Cerebellar nuclear complex (tissue), 1 donor: ENCODE measurements around the gene LYPLAL1.

Experiments used
- DNase-seq, 2 experiments: peaks; one replicate each; lab custom pipeline; 2025; lab: John Stamatoyannopoulos, UW

The LYPLAL1 gene

DNA sequence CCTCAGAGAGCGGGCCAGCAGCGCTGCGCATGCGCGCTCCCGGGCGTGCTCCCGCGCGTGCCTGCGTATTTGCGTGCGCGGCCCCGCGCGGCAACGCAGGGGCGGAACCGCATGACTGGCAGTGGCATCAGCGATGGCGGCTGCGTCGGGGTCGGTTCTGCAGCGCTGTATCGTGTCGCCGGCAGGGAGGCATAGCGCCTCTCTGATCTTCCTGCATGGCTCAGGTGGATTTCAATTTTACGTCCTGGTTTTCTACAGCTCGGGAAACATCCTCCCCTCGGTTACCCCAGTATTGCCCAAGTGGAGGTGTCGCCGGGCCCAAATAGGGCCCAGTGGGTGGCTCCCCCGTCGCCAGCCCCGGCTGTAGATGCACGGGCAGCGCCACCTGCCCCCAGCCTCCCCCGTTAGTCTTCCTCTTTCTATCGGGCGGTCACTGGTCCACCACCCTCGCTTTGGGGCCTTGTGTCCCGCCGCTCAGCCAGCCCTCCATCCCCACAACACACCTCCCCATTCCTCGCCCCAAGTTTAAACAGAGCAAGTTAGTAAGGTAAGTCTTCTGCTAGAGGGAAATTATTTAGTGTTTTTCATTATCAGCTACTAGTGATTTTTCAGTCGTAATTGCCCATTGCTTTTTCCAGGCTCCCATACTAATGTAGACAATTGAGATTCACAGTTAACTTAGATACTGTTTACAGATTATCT is at the start of gene LYPLAL1:
TSS of gene LYPLAL1 (plus strand) at position 121 of the 702 bp plus-strand sequence. CDS start at position 134, 13 bp downstream.
- DNase-seq, result peak in 1 of 2 experiments; percentile 48

DNA sequence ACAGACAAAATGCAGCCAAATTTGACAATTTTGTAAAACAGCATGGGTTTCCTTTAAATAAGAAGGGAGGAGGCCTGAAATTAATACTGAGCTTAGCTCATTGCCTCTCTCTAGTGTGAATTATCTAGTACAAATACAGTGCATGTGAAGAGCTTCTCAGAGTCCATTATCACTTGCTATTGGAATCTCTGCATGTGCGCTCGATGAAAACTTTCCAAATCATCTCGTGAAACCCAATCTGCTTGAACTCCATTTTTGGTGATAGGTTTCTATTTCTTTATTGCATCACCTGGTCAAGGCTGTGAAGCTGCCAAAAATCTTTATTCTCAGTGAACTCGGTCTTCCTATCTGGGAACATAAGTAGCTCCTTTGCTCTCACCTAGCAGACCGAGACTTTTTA is 49.5 kb upstream of the LYPLAL1 start:
- no peak for DNase-seq

DNA sequence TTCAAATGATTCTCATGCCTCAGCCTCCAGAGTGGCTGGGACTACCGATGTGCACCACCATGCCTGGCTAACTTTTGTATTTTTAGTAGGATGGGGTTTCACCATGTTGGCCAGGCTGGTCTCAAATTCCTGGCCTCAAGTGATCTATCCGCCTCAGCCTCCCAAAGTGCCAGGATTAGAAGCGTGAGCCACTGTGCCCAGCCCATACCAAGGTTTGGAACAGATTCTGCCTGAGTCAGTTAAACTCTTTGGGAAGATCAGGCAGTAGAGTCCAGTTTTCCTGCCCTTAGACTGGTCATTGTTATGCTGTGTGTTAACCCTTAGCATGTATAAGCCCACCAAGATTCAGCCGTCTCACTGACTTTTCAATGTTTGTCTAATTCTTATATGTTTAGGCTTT is 48.3 kb upstream of the LYPLAL1 start:
- DNase-seq, result no peak

DNA sequence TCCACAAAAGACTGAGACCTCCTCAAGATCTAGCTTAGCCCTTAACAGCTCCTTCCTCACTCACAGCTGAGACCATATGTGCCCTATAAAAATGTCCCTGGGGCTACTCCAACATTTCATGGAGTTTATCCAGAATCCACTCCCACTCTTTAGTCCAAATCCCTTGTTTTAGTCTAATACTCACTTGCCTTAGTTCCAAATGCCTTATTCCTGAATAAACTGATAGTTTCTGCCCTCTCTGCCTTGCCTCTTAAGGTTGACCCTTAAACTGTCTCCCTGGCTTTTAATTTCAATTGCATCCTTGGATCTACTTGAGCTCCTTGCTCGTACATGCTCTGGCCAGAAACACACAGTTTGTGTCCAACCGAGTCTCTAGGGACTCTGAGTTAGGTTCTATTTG is 47.3 kb upstream of the LYPLAL1 start:
- no peak for DNase-seq

DNA sequence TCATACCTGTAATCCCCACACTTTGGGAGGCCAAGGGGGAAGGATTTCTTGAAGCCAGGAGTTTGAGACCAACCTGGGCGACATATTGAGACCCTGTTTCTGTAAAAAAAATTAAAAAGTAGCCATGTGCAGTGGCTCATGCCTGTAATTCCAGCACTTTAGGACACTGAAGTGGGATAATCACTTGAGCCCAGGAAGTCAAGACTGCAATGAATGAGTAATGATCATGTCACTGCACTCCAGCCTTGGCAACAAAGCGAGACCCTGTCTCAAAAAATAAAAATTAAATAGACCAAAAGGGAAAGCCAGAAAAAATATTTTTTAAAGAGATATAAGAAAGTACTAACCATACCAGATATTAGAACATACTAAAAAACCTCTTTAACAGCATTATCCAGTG is 44.7 kb upstream of the LYPLAL1 start:
- DNase-seq, result no peak

DNA sequence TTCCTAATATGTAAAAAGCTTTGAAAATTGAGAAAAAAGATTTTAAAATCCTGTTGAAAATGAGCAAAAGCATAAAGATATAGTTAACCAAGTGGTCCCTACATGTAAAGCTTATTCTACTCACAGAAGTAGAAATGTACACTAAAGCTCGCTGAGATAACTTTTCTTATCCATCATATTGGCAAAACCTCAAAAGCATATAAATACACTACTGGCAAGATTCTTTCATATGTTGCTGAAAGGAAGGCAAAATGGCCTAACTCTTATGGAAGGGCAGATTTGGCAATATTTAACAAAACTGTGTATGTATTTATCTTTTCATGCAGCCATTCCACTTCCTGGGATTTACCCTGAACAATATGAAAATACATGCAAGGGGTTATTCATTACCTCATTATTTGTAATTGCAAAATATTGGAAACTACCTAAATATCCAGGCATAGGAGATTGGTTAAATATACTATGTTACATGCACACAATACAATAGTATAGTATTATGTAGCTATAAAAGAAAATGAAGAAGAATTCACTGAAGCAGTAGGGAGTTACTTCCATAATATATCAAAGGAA is 43.2 kb upstream of the LYPLAL1 start:
- DNase-seq, result no peak

DNA sequence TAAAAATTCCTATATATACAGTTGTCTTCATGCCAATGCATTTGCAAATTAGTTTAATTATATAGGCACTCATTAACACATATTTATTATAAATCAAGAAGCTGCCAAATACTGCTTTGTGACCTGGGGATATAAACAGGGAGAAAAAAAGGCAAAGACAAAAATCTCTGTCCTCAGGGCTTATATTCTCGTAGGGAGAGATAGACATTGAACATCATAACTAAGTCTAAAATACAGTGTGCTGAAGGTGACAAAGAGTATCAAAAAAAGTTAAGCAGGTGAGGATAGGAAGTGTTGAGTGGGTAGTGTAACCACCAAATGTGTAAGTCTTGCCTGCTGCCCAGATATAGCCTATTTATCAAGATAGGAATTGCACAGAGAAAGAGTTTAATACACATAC is 40.7 kb upstream of the LYPLAL1 start:
- DNase-seq, result no peak

DNA sequence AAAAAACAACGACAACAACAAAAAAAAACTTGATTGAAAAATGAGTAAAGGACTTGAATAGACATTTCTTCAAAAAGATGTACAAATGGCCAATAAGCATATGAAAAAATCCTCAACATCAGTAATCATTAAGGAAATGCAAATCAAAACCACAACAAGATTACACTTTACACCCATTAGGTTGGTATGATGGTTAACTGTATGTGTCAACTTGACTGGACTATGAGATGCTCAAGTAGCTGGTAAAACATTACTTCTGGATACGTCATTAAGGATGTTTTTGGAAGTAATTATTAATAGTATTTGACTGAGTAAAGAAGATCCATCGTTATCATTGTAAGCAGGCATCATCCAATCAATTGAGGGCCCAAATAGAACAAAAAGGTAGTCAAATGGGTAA is 34.9 kb upstream of the LYPLAL1 start:
- DNase-seq, result no peak

DNA sequence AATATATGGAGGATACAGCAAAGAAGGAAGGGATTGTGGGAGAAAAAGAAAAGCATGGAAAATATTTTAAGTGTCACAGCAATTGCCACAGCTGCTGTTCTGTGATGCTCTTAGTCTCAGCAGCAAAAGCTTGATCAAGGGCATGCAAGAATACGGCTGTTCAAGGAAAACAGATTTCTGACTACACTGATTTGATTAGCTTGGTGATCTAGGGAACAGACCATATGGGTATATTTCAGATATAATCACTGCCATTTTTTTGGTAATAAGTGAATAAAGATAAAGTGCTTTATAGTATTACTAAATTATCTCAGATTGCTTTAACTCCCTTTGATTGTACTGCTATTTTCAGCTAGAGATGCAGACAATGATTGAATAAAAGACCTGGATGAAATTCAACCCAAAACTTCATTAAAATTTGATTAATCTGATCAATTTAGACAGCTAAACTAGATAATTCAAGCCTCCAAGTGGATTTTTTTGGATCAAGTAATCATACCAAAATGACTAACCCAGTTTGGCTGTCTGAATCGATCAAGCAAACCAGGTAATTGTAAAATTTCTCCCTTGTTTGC is 33.3 kb upstream of the LYPLAL1 start:
- no peak for DNase-seq

DNA sequence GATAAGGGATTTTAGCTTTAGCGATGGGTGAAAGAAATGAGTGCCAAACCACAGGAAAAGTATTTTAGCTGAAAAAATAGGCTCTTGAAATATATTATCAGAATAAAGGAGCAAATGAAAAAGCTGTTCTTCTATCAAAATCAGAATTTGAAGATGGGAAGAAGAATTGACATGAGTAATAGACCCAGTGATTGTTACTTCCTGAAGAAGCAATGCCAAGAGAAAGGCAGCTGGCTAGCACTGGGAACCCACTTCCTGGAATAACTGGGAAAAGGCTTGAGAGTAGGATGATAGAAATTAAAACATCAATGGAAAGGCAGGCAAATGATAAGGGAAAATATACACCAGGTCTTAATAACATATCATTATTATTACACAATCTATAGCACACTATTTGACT is 29.9 kb upstream of the LYPLAL1 start:
- DNase-seq, result no peak

DNA sequence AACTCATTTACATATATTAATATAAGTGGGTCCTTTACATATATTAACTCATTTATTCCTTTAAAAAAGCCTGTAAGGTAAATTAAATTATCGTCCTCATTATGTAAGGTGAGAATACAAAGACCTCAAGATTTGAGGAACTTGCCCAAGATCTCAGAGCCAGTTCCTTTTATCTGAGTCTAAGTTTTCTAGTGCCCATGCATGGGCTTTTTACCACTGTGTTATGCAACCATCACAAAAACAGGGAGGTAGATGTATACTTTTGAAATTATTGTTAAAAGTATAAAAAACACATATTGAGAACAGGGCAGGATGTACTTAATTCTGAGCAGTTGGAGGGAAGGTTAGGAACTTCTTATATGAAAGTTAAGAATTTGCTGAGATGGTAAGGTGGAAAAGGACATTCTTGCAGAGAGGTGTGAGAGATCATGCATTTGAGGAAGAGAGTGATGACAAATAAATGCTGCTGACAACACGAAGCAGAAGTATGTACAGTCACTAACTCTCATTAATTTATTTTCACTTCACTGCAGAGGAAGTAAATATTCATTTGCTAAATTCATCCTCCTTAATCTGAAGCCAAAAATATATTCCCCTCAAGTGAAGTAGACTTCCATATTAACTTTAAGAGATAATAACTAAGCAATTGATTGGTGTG is 28.9 kb upstream of the LYPLAL1 start:
- no peak for DNase-seq

DNA sequence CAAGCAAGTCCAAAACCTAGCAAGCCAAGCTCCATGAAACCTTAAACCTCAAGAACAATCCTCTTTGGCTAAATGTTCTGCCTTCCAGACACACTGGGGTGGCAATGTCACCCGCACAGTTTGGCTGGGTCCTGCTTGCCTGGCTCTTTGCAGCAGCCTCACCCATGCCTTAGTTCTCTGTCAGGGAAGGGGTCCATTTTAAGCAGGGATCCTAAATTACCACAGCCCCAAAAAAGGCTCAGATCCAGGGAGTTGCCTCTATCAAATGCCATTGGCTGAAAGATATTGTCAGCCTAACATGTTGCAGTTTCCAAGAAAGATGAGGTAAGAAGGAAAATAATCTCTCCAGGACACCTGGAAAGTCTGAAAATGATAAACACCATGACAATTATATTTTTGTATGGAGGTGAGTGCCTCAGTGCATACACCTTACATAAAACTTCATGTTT is 26.1 kb upstream of the LYPLAL1 start:
- no peak for DNase-seq

DNA sequence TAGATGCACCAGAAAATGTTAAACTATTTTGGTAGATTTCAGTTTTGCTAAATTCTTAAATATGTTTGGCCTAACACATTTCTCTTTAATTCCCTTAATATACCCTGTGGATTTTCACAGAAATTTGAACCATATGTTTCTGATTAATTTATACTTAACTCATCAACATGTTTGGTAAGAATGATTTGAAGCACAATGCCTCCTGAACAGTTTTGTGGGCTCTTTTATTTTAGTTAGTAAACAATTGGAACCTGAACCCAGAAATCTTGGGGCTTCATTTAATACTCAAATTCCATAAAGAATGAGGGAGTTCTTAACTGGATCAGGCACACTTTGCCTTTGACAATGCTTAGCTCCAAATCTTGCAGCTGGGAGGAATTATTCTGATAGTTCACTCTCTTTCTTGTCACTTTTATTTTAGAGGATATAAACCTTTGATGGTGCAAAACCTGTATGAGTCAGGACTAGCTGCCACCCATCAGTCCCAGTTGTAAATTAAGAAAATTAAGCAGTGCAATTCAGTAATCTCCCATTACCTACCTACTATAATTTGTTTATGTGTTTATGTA is 24.6 kb upstream of the LYPLAL1 start:
- DNase-seq, result no peak

DNA sequence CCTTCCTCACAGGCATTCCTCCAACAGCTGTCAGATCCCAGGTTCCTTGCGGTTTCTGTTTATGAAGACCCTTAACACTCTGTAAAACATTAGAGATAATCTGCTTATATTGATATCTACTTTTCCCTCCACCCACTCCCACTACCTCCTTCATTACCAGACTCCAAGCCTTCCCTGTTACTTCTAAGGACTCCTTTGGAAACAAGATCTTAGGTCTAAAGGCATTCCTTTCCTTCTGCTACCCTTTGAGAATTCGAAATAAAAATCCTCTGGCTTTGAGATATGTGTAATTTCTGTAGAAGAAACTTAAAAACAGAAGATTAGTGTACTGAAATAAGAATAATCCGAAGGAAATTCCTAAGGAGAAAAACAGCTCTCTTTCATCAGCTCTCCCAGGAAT is 23.7 kb upstream of the LYPLAL1 start:
- no peak for DNase-seq

DNA sequence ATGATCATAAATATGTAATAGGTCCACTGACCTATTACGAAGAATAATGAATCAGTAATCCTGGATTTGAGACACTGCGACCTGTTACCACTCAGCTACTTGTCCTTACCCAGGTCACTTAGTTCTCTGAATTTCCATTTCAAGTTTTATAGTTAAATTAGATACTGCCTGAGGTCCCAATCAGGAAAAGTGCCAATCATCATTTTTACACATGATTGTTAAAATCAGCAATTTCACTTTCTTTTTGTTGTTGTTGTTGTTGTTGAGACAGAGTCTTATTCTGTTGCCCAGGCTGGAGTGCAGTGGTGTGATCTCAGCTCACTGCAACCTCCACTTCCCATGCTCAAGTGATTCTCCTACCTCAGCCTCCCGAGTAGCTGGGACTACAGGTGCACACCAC is 22.8 kb upstream of the LYPLAL1 start:
- DNase-seq, result no peak

DNA sequence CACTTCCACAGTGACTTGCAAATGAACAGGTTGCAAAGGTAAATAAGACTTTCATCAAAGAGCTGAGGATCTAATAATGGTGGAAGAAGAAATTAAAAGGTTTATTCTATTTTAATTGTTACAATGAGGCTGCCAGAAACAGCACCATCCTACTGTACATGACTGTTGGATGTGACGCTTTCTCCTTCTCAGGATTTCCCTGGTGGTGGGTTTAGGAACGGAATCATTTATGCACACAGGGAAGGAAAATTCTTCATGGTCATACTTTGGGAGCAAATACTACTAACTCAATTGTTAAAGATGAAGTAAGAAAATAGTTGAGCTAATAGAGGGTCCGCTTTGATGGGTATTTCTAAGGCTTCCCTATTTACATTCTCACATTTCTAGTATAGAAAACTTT is 22.2 kb upstream of the LYPLAL1 start:
- no peak for DNase-seq

DNA sequence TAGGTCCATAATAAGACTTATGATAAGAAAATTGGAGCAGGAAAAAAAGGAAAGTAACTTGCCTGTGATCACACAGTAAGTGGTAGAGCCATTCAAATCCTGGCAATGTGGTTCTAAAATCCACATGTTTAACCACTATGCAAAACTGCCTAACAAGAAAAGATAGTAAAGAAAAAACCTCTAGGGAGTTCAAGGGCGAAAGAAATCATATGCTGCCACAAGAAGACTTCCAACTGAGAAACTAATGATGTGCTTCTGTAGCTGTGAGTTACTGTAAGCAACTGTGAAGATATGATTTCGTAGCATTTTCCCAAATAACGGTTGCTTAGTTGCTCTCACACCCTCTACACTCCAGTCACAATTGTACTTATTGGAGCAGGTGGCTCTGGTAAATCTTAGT is 20.9 kb upstream of the LYPLAL1 start:
- DNase-seq, result no peak

DNA sequence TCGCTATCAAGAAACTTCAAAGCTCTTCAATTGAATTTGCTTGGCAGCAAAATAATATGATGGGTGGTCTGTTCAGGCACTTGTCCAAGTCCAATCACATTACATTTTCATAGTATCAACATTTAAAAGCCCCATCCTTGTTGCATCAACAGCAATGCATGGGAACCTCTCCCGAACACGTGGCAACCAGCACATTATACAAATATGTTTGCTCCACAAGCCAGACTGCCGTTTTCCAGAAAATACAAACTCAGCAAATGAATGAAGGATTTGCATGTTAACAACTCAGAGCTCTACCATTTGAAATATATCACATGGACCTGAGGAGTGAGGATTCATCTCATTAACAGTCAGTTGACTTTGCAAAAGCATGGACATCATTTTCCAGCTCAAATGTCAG is 20.0 kb upstream of the LYPLAL1 start:
- no peak for DNase-seq

DNA sequence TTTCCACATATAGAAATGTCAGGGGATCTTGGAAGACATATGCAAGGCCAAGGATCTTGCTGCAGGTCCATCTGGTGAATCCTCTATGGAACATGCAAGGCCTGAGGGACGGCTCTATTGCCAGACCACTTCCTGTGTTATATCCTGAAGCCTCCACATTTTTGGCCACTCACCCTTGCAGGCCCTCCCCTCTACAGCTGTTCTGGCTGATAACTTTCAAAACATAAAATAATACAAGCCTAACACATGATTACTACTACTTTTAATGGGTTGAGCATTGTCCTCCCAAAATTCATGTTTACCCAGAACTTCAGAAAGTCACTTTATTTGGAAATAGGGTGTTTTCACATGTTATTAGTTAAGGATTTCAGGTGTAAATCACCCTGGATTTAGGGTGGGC is 18.5 kb upstream of the LYPLAL1 start:
- DNase-seq, result no peak

DNA sequence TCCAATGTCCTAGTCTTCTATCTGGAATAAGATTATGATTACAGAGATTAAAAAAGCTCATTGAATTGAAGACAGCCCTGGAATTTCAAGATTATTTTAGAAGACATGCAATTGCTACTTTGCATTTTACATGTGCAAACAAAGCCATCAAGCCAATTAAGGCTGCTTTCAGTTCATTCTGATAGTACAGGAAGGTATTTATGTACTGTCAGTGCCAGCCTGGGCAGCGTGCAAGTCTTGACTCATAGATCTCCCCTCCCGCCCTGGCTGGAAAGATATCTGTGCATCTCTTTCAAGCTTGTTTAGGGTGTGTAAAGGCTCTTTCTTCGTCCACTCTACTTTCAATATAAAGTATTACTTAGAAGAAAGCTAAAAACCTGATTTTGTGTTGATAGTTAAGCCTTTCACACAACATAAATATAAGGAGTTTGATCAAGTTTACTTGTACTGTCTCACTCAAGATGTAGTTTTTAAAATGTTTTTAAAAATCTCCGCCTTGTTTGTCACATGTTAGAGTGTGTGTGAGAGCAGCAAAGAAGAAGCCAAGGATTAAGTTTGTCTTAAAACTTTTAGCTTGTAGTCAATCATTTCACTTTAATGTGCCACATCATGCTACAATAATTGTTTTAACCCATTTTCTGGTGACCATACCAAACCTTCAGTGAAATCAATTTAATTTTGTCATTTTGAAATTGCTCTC is 13.6 kb upstream of the LYPLAL1 start:
- no peak for DNase-seq

DNA sequence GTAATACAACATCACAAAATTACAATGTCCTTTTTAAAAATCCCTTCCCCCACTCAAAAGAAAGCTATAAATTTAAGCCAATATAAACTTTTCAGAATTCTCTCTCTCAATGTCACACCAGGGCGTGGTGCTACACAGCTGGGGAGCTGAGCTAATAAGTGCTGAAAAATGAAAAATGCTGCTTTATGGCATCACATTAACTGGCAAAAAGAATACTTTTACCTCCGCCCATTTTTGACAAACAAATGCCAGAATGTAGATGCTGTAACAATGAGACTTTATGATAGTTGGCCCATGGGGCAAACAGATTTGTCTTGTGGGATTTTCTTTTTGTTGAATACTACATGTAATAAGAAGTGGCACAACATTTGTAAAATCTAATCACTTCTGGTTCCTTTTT is 12.7 kb upstream of the LYPLAL1 start:
- no peak for DNase-seq

DNA sequence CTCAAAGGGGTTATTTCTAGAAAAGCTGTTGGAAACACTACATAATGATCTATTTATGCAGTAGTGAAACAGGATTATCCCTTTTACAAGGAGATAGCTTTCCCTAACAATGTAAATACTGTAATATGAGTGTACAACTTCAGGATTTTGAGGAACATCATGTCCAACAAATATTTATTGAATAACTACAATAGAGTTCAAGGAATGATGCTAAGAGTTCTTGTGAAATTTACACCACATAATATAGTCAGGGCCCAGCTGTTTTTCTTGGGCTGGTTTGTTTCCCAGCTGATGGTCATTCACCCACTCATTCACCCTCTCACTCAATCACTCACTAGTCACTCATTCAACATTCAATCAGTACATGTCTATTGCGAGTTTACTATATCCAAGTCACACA is 12.3 kb upstream of the LYPLAL1 start:
- no peak for DNase-seq
